Activated CD4-positive, alpha-beta T cell treated with anti-CD3 and anti-CD28 coated beads, Interleukin-2, amount 10 ng/mL, durations not matched to agents 7 days and 5 days (primary cell): ENCODE data around the gene DACH1. TPM values are rescaled to one million over a fixed set of nuclear protein-coding genes. Genes with fewer than 3 reads are reported as not detected.
"Not testable (repeated sequence)": the region's sequence is repeated elsewhere in the genome, so short reads cannot be mapped to it uniquely, and the experiment has no call there.

Experiments
- CTCF ChIA-PET: fragments of 350-600 bp; sonication (Branson Sonifier 250); formaldehyde crosslinking; loops from one replicate; lab custom pipeline; 2021; ENCODE audit warnings: antibody characterized with exemption; lab: Charles Lee
- POLR2A ChIA-PET: fragments of 350-600 bp; sonication (Branson Sonifier 250); formaldehyde crosslinking; loops from one replicate; lab custom pipeline; 2021; ENCODE audit warnings: antibody characterized with exemption; lab: Charles Lee
- DNase-seq: peaks from one replicate; pipeline ENCODE4 v3.0.0-alpha.2; 2020
- H3K27ac Mint-ChIP-seq: one replicate; pipeline ENCODE4 v1.8.0; 2021; ENCODE audit warnings: mild to moderate bottlenecking, moderate library complexity, mixed read lengths
- H3K27me3 Mint-ChIP-seq: one replicate; pipeline ENCODE4 v1.8.0; 2021; ENCODE audit warnings: mixed read lengths
- H3K36me3 Mint-ChIP-seq: one replicate; pipeline ENCODE4 v1.8.0; 2021; ENCODE audit warnings: low read depth, mixed read lengths
- H3K4me1 Mint-ChIP-seq: one replicate; pipeline ENCODE4 v1.8.0; 2021; ENCODE audit warnings: mixed read lengths
- H3K4me3 Mint-ChIP-seq: one replicate; pipeline ENCODE4 v1.8.0; 2021; ENCODE audit warnings: mild to moderate bottlenecking, moderate library complexity, mixed read lengths
- H3K9me3 Mint-ChIP-seq: one replicate; pipeline ENCODE4 v1.8.0; 2021; ENCODE audit warnings: mixed read lengths
- total RNA-seq, 2 experiments: library from RNA; stranded (reverse); gene quantifications; one replicate each; pipeline ENCODE4 v1.2.3, GENCODE V29; 2021

The DACH1 gene
- total RNA-seq, 2 experiments from 2014 or later: not detected

DNA sequence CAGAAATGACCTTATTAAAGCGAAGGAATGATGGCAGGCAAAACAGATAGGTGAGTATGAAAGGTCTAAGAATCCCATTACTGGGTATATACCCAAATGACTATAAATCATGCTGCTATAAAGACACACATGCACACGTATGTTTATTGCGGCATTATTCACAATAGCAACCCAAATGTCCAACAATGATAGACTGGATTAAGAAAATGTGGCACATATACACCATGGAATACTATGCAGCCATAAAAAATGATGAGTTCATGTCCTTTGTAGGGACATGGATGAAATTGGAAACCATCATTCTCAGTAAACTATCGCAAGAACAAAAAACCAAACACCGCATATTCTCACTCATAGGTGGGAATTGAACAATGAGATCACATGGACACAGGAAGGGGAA is 29.4 kb downstream of the DACH1 start:
- DNase-seq, POLR2A ChIA-PET, CTCF ChIA-PET, H3K27ac Mint-ChIP-seq, H3K4me3 Mint-ChIP-seq, H3K4me1 Mint-ChIP-seq, H3K9me3 Mint-ChIP-seq, H3K27me3 Mint-ChIP-seq, H3K36me3 Mint-ChIP-seq: not testable (repeated sequence)

DNA sequence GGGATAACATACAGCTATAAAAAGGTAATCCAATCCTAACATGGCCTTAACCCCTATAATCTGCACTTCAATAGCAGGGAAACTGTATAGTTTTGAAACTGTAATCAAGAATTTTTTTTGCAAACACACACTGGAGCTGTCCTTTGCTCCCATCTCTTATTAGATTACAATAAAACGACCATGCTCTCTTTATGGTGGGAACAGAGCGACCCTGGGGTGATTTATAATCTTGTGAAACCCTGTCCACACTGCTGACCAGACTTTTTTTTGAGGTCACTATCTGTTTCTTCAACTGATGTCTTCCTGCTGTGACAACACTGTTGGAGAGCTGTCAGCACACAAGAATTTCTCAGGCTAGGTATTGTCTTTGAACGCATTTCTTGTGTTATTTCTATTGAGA is 35.3 kb downstream of the DACH1 start:
- H3K36me3 Mint-ChIP-seq: no peaks in the 10 kb centered on the region
- H3K4me1 Mint-ChIP-seq: peaks cover 13% of the 10 kb centered on the region
- H3K27ac Mint-ChIP-seq: no peak overlapping the region
- no peaks in the 10 kb centered on the region for H3K27me3 Mint-ChIP-seq
- H3K4me3 Mint-ChIP-seq: no peak overlapping the region
- no peak for DNase-seq
- CTCF ChIA-PET: no interaction called here
- POLR2A ChIA-PET: no interaction called here
- H3K9me3 Mint-ChIP-seq: no peaks in the 10 kb centered on the region

- no peaks in the 10 kb centered on the region for H3K27me3 Mint-ChIP-seq
- no peak for DNase-seq
- H3K27ac Mint-ChIP-seq: no peak overlapping the region
- ChIA-PET CTCF (no interaction called here), POLR2A (no interaction called here)
- no peak overlapping the region for H3K4me3 Mint-ChIP-seq
- H3K36me3 Mint-ChIP-seq: no peaks in the 10 kb centered on the region
- peaks cover 13% of the 10 kb centered on the region for H3K4me1 Mint-ChIP-seq
- no peaks in the 10 kb centered on the region for H3K9me3 Mint-ChIP-seq
These were observed 36.3 kb downstream of the DACH1 start for GRCh38 chr13:71830736-71831135.

- H3K36me3 Mint-ChIP-seq: no peaks in the 10 kb centered on the region
- H3K27ac Mint-ChIP-seq: no peak overlapping the region
- no peaks in the 10 kb centered on the region for H3K27me3 Mint-ChIP-seq
- no peaks in the 10 kb centered on the region for H3K9me3 Mint-ChIP-seq
- H3K4me3 Mint-ChIP-seq: no peak overlapping the region
- ChIA-PET CTCF (no interaction called here), POLR2A (no interaction called here)
- DNase-seq: no peak
- peaks cover 13% of the 10 kb centered on the region for H3K4me1 Mint-ChIP-seq
These were observed 36.7 kb downstream of the DACH1 start for GRCh38 chr13:71830323-71830722.

GRCh38 chr13:71829547-71829946 is 37.5 kb downstream of the DACH1 start:
- CTCF ChIA-PET: no interaction called here
- H3K27me3 Mint-ChIP-seq: no peaks in the 10 kb centered on the region
- peaks cover 13% of the 10 kb centered on the region for H3K4me1 Mint-ChIP-seq
- no peak overlapping the region for H3K4me3 Mint-ChIP-seq
- DNase-seq: no peak
- H3K27ac Mint-ChIP-seq: no peak overlapping the region
- H3K9me3 Mint-ChIP-seq: no peaks in the 10 kb centered on the region
- no peaks in the 10 kb centered on the region for H3K36me3 Mint-ChIP-seq
- POLR2A ChIA-PET: no interaction called here

DNA sequence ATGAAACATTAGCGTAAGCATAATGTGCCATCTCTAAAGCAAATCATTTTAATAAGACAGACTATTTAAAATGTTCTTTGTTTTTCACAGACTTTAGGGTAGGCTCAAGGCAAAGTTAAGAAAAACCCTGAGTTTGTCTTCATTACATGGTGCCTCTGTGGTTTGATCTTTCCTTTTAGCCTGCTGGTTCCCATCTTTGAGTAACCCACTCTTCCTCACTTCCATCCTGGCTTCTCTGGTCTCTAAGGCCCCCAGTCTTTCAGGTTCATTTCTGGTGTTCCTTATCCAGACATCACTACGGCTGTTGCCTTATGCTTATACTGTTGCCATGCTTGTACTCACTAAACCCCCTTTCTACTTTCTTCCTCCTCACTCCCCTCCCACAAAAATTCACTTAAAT is 38.4 kb downstream of the DACH1 start:
- Mint-ChIP-seq H3K27me3 (no peaks in the 10 kb centered on the region), H3K36me3 (no peaks in the 10 kb centered on the region), H3K27ac (no peak overlapping the region), H3K4me3 (no peak overlapping the region), H3K4me1 (peaks cover 13% of the 10 kb centered on the region), H3K9me3 (no peaks in the 10 kb centered on the region)
- ChIA-PET POLR2A (no interaction called here), CTCF (no interaction called here)
- DNase-seq: no peak

GRCh38 chr13:71828117-71828516 is 38.9 kb downstream of the DACH1 start:
- no peak for DNase-seq
- H3K36me3 Mint-ChIP-seq: no peaks in the 10 kb centered on the region
- no peak overlapping the region for H3K4me3 Mint-ChIP-seq
- no peaks in the 10 kb centered on the region for H3K27me3 Mint-ChIP-seq
- no peaks in the 10 kb centered on the region for H3K9me3 Mint-ChIP-seq
- ChIA-PET POLR2A (no interaction called here), CTCF (no interaction called here)
- peaks cover 13% of the 10 kb centered on the region for H3K4me1 Mint-ChIP-seq
- H3K27ac Mint-ChIP-seq: no peak overlapping the region

DNA sequence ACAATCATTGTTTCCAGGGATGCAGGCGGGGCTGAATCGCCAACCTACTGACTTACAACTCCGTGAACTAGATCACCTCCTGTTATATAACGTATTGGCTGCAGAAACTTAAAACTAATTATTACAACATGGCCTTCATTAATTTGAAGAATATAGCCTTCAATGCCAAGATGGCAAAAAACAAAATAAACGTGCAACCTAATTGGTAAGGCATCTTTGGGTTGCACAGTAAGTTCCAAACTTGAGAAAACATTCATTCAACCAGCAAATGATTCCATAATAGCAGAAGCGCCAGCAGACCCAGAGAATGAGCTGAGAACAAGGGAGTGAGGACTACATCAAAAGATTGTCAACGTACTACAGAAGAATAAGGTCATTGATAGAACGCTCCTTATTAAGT is 39.8 kb downstream of the DACH1 start:
- Mint-ChIP-seq H3K27me3 (no peaks in the 10 kb centered on the region), H3K9me3 (no peaks in the 10 kb centered on the region), H3K4me1 (peaks cover 13% of the 10 kb centered on the region), H3K27ac (no peak overlapping the region), H3K36me3 (no peaks in the 10 kb centered on the region), H3K4me3 (no peak overlapping the region)
- POLR2A ChIA-PET: no interaction called here
- DNase-seq: no peak
- CTCF ChIA-PET: no interaction called here

GRCh38 chr13:71820699-71821098 is 46.3 kb downstream of the DACH1 start:
- DNase-seq: no peak
- Mint-ChIP-seq H3K27ac (no peak overlapping the region), H3K27me3 (no peaks in the 10 kb centered on the region), H3K4me1 (no peaks in the 10 kb centered on the region), H3K9me3 (no peaks in the 10 kb centered on the region), H3K36me3 (no peaks in the 10 kb centered on the region), H3K4me3 (no peak overlapping the region)
- ChIA-PET POLR2A (no interaction called here), CTCF (no interaction called here)

DNA sequence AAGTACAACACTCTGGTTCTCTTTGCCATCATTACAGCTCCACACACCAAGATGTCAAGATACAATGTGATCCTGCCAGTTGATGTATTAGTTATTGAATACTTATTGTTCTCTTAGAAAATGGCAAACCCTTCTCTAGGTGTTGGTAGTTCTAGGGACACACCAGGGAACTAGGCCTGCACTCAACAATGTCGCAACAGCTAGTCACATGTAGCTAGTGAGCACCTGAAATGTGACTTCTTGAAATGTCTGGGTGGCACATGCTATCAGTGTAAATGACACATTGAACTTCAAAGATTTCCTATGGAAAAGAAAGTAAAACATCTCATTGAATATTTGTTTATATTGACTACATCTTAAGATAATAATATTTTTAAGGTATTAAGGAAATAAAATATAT is 49.7 kb downstream of the DACH1 start:
- no peaks in the 10 kb centered on the region for H3K9me3 Mint-ChIP-seq
- ChIA-PET POLR2A (no interaction called here), CTCF (no interaction called here)
- no peaks in the 10 kb centered on the region for H3K36me3 Mint-ChIP-seq
- no peak overlapping the region for H3K27ac Mint-ChIP-seq
- H3K4me3 Mint-ChIP-seq: no peak overlapping the region
- H3K4me1 Mint-ChIP-seq: no peaks in the 10 kb centered on the region
- no peak for DNase-seq
- H3K27me3 Mint-ChIP-seq: no peaks in the 10 kb centered on the region

DNA sequence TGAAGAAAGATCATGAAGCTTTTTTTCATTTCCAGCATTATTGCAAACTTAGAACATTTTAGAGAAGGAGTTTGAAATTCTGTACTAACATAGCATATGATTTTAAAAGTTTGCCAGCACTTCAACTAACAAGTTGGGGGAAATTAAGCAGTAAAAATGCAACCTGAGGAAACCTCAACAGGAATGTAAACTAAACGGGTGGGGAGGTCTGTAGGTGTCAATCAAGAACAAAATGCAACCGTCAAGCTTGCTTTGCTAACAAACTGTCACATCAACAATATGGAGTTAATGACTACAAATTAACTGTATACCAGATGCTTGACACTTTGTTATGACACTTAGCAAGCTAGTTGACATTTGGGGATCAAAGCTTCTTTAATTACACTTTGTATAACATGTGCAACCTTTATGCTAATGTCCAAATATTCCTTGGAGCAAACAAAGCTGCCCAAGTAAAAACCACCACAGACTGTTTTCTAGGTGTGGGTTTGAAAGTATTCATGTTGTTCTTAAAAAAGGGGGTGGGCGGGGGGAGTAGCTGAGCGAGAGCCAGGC is 52.1 kb downstream of the DACH1 start:
- Mint-ChIP-seq H3K9me3 (no peaks in the 10 kb centered on the region), H3K4me1 (no peaks in the 10 kb centered on the region), H3K27ac (no peak overlapping the region), H3K4me3 (no peak overlapping the region), H3K36me3 (no peaks in the 10 kb centered on the region), H3K27me3 (no peaks in the 10 kb centered on the region)
- no peak for DNase-seq
- CTCF ChIA-PET: no interaction called here
- POLR2A ChIA-PET: no interaction called here

DNA sequence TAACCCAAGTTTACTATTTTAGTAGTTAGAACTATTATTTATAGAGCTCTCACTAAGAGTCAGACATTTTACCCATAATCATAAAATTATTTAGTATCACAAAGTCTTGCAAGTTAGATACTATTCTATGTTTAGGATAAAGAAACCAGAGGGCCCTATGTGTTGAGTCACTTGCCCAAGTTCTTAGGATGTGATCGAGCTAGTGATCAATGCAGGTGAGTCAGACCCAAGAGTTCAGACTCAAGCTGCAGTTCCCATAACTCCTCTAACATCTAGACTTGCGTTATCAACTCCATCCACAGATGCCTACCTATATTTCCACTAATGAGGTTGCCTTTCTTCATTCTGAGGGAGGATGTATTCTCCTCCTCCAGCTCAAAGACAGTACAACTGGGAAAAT is 53.8 kb downstream of the DACH1 start:
- POLR2A ChIA-PET: no interaction called here
- CTCF ChIA-PET: no interaction called here
- no peaks in the 10 kb centered on the region for H3K36me3 Mint-ChIP-seq
- H3K27me3 Mint-ChIP-seq: no peaks in the 10 kb centered on the region
- DNase-seq: no peak
- H3K9me3 Mint-ChIP-seq: no peaks in the 10 kb centered on the region
- H3K4me1 Mint-ChIP-seq: no peaks in the 10 kb centered on the region
- H3K27ac Mint-ChIP-seq: no peak overlapping the region
- no peak overlapping the region for H3K4me3 Mint-ChIP-seq

GRCh38 chr13:71811344-71811743 is 55.7 kb downstream of the DACH1 start:
- H3K27me3 Mint-ChIP-seq: no peaks in the 10 kb centered on the region
- H3K4me3 Mint-ChIP-seq: no peak overlapping the region
- no peak for DNase-seq
- POLR2A ChIA-PET: interaction anchor here (0.6 kb wide), 1 partner anchor 14 kb away, joined by 3 read pairs; no protein-coding TSS in a partner anchor
- no peaks in the 10 kb centered on the region for H3K4me1 Mint-ChIP-seq
- no peak overlapping the region for H3K27ac Mint-ChIP-seq
- CTCF ChIA-PET: no interaction called here
- no peaks in the 10 kb centered on the region for H3K36me3 Mint-ChIP-seq
- H3K9me3 Mint-ChIP-seq: no peaks in the 10 kb centered on the region

GRCh38 chr13:71808708-71809107 is 58.3 kb downstream of the DACH1 start:
- CTCF ChIA-PET: no interaction called here
- H3K9me3 Mint-ChIP-seq: no peaks in the 10 kb centered on the region
- no peak for DNase-seq
- H3K27me3 Mint-ChIP-seq: no peaks in the 10 kb centered on the region
- H3K4me3 Mint-ChIP-seq: no peak overlapping the region
- no peaks in the 10 kb centered on the region for H3K4me1 Mint-ChIP-seq
- H3K36me3 Mint-ChIP-seq: no peaks in the 10 kb centered on the region
- POLR2A ChIA-PET: no interaction called here
- no peak overlapping the region for H3K27ac Mint-ChIP-seq
